ENCODE results near the gene SEMA3G. TPM values are rescaled to one million over a fixed set of nuclear protein-coding genes. Genes with fewer than 3 reads are reported as not detected.

The SEMA3G gene
- total RNA-seq, 1 experiment from 2014 or later = 0.77 TPM

DNA sequence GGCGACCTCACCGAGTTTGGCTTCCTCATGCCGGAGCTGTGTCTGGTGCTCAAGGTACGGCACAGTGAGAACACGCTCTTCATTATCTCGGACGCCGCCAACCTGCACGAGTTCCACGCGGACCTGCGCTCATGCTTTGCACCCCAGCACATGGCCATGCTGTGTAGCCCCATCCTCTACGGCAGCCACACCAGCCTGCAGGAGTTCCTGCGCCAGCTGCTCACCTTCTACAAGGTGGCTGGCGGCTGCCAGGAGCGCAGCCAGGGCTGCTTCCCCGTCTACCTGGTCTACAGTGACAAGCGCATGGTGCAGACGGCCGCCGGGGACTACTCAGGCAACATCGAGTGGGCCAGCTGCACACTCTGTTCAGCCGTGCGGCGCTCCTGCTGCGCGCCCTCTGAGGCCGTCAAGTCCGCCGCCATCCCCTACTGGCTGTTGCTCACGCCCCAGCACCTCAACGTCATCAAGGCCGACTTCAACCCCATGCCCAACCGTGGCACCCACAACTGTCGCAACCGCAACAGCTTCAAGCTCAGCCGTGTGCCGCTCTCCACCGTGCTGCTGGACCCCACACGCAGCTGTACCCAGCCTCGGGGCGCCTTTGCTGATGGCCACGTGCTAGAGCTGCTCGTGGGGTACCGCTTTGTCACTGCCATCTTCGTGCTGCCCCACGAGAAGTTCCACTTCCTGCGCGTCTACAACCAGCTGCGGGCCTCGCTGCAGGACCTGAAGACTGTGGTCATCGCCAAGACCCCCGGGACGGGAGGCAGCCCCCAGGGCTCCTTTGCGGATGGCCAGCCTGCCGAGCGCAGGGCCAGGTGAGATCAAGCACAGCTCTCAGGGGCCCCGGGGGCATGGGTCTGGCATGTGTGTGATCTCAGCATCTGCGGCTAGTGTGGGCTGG is 43.1 kb upstream of the SEMA3G start:
- Histone ChIP-seq H3K9me3 (ENCODE audit: low read length) (no peaks in the 10 kb centered on the region), H3K27ac (ENCODE audit: low read length) (no peak overlapping the region), H2AFZ (ENCODE audit: low read length) (no peak overlapping the region), H3K9me2 (replicated peaks; ENCODE audit: low read length) (no peaks in the 10 kb centered on the region), H3K27me3 (ENCODE audit: low read length) (no peaks in the 10 kb centered on the region), H3K4me1 (ENCODE audit: insufficient read depth, low read length) (no peaks in the 10 kb centered on the region), H3K4me3 (ENCODE audit: low read length) (no peak overlapping the region), H3F3A (ENCODE audit: low read length, unreplicated experiment) (no peaks in the 10 kb centered on the region), H3K9ac (ENCODE audit: low read length) (no peak overlapping the region), H3K79me2 (ENCODE audit: low read length) (no peaks in the 10 kb centered on the region), H3K36me3 (ENCODE audit: low read depth, low read length) (peaks cover 19% of the 10 kb centered on the region), H3K4me2 (ENCODE audit: low read length) (no peak overlapping the region), H4K20me1 (ENCODE audit: low read length) (no peaks in the 10 kb centered on the region)
- ChIA-PET CTCF (no interaction called here), POLR2A (ENCODE audit: unreplicated experiment) (no interaction called here)
- ATAC-seq (no peak), DNase-seq (no peak)
- no TSS peak for BruUV-seq (replicated peaks)
- intact Hi-C loops (cut with micrococcal nuclease) = no loop called here
- TF ChIP-seq EZH2 (IDR thresholded peaks at IDR 0.05; ENCODE audit: low read length, unreplicated experiment) (no peak), EZH2phosphoT487 (IDR thresholded peaks at IDR 0.05; ENCODE audit: borderline replicate concordance, low read length) (no peak)
- TF ChIP-seq, protein P1, sequence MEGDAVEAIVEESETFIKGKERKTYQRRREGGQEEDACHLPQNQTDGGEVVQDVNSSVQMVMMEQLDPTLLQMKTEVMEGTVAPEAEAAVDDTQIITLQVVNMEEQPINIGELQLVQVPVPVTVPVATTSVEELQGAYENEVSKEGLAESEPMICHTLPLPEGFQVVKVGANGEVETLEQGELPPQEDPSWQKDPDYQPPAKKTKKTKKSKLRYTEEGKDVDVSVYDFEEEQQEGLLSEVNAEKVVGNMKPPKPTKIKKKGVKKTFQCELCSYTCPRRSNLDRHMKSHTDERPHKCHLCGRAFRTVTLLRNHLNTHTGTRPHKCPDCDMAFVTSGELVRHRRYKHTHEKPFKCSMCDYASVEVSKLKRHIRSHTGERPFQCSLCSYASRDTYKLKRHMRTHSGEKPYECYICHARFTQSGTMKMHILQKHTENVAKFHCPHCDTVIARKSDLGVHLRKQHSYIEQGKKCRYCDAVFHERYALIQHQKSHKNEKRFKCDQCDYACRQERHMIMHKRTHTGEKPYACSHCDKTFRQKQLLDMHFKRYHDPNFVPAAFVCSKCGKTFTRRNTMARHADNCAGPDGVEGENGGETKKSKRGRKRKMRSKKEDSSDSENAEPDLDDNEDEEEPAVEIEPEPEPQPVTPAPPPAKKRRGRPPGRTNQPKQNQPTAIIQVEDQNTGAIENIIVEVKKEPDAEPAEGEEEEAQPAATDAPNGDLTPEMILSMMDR (conservative IDR thresholded peaks at IDR 0.05; ENCODE audit: low read depth, low read length) = no peak

- H3K9me3 ChIP-seq (ENCODE audit: low read length) = no peaks in the 10 kb centered on the region
- peaks cover 18% of the 10 kb centered on the region for H3K36me3 ChIP-seq (ENCODE audit: low read depth, low read length)
- intact Hi-C loops (cut with micrococcal nuclease) = no loop called here
- CTCF ChIA-PET = no interaction called here
- no peaks in the 10 kb centered on the region for H3F3A ChIP-seq (ENCODE audit: low read length, unreplicated experiment)
- BruUV-seq (replicated peaks) = no TSS peak
- DNase-seq = no peak
- POLR2A ChIA-PET (ENCODE audit: unreplicated experiment) = interaction anchor here (0.6 kb wide), 1 partner anchor 19 kb away, joined by 3 read pairs; no protein-coding TSS in a partner anchor
- no peaks in the 10 kb centered on the region for H3K79me2 ChIP-seq (ENCODE audit: low read length)
- H3K27me3 ChIP-seq (ENCODE audit: low read length) = no peaks in the 10 kb centered on the region
- ATAC-seq = no peak
- no peak overlapping the region for H2AFZ ChIP-seq (ENCODE audit: low read length)
- H3K27ac ChIP-seq (ENCODE audit: low read length) = no peak overlapping the region
- H3K9me2 ChIP-seq (replicated peaks; ENCODE audit: low read length) = no peaks in the 10 kb centered on the region
- no peak for TF ChIP-seq EZH2 (IDR thresholded peaks at IDR 0.05; ENCODE audit: low read length, unreplicated experiment)
- H3K4me1 ChIP-seq (ENCODE audit: insufficient read depth, low read length) = no peaks in the 10 kb centered on the region
- H3K9ac ChIP-seq (ENCODE audit: low read length) = no peak overlapping the region
- no peak overlapping the region for H3K4me2 ChIP-seq (ENCODE audit: low read length)
- H4K20me1 ChIP-seq (ENCODE audit: low read length) = no peaks in the 10 kb centered on the region
- H3K4me3 ChIP-seq (ENCODE audit: low read length) = no peak overlapping the region
These were observed 42.3 kb upstream of the SEMA3G start for GRCh38 chr3:52487050-52487787.

DNA sequence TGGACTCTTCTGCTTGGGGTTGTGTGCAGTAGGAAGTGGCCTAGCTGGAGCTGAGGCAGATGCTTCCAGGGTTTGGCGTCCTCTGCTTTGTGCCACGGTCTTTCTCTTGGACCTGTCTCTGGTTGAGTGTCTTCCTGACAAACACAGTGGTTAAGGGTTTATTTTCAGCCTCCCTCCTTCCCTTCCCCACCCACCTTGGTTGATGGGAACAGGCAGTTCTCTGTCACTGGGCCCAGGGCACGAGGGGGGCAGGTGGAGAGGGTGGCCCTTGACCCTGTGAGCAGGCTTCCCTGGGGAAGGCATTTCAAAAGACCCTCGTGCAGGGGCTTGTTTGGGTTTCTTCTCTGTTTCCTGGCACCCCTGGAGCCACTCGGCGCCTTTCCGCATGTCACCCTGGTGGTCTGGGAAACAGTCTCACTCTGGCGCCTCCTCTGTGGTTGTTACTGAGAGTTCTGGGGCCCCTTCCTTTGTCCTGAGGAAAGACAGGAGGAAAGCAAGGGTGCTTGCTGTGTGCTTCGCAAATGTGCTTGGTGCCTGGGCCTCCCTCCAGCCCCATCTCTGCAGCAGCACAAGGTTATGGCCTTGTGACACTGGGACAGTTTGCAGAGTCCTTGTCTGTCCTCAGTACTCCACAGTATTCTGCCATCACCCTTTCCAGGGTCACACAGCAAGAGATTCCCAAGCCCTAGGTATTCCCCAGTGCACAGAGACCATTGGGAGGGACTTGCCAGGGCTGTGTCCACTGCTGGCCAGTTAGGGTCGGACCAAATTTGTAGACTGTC is 40.0 kb upstream of the SEMA3G start:
- DNase-seq (no peak), ATAC-seq (no peak)
- Histone ChIP-seq H3F3A (ENCODE audit: low read length, unreplicated experiment) (no peaks in the 10 kb centered on the region), H4K20me1 (ENCODE audit: low read length) (no peaks in the 10 kb centered on the region), H3K27ac (ENCODE audit: low read length) (no peak overlapping the region), H3K9me3 (ENCODE audit: low read length) (no peaks in the 10 kb centered on the region), H3K4me1 (ENCODE audit: insufficient read depth, low read length) (no peaks in the 10 kb centered on the region), H3K36me3 (ENCODE audit: low read depth, low read length) (peaks cover 34% of the 10 kb centered on the region), H3K4me3 (ENCODE audit: low read length) (no peak overlapping the region), H3K79me2 (ENCODE audit: low read length) (no peaks in the 10 kb centered on the region), H2AFZ (ENCODE audit: low read length) (no peak overlapping the region), H3K27me3 (ENCODE audit: low read length) (no peaks in the 10 kb centered on the region), H3K4me2 (ENCODE audit: low read length) (no peak overlapping the region), H3K9ac (ENCODE audit: low read length) (no peak overlapping the region), H3K9me2 (replicated peaks; ENCODE audit: low read length) (no peaks in the 10 kb centered on the region)
- BruUV-seq (replicated peaks) = no TSS peak
- POLR2A ChIA-PET (ENCODE audit: unreplicated experiment) = no interaction called here
- intact Hi-C loops (cut with micrococcal nuclease) = no loop called here
- TF ChIP-seq EZH2phosphoT487 (IDR thresholded peaks at IDR 0.05; ENCODE audit: borderline replicate concordance, low read length) (no peak), EZH2 (IDR thresholded peaks at IDR 0.05; ENCODE audit: low read length, unreplicated experiment) (no peak)
- TF ChIP-seq, protein P1 (conservative IDR thresholded peaks at IDR 0.05; ENCODE audit: low read depth, low read length) = no peak
- CTCF ChIA-PET = no interaction called here
